Measurements from ENCODE around the gene TLL2.

Gene TLL2

DNA sequence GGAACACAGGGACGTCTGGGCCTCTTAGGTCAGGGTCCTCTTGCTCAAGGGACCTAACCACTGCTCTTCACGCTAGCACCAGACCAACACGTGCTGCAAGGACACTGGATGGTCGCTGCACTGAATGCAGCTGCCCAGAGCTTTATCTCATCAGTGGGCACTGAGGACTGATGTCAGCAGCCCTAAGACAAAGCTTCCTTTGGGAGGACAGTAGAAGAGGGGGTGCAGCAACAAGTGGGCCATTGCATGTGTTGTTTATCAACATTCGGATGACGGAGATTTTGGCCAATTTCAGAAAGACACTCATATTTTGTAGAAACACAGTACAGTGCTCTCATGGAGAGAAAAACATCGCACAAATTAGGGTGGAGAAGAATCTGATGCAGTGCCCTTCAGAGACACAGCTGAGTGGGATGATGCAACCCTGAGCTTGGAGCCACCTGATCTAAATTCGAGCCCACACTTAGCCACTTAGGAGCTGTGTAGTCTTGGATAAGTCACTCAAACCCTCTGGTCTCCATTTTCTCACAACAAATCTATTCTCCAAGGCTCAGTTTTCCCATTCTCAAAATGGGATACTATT, 156.6 kb downstream of the TLL2 start:
- no peak for DNase-seq

GRCh38 chr10:96352582-96352981, 161.1 kb downstream of the TLL2 start:
- no peak for DNase-seq

DNA sequence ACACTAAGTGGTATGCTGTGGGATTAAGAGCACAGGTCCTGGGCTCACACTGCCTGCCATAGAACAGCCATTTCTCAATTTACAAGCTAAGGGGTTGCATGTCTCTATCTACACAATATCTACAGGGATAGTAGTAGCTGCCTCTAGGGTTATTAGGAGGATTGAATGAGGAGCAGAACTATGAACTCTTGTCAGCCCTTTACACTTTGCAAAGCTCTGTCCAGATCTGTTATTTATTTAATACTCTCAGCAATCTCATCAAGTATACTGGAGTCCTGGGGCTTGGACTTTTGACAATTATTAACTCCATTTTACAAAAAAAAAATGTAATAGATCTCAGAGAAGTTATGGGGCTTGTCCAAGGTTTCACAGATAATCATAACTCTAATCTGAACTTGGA, 161.7 kb downstream of the TLL2 start:
- no peak for DNase-seq

- no peak for DNase-seq
Observed at GRCh38 chr10:96346295-96346694, 167.4 kb downstream of the TLL2 start.

DNA sequence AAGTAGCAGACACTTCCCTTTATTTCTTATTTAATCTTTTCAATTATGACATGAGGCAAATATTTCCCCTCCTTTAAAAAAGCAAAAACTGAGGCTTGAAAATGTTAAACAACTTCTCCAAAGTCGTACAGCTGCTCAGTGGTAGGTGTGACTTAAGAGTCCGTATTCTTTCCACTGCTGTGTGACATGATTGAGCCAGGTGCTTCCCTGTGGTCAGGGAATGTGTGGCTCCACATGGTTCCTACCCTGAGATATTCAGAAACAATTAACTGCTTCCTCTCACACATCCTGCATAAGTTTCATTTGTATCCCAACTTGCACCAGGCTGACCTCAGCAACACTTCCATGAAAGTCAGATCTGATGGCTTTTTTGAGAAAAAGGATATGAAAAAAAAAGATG, 168.5 kb downstream of the TLL2 start:
- no peak for DNase-seq

GRCh38 chr10:96344178-96344577, 169.5 kb downstream of the TLL2 start:
- no peak for DNase-seq

DNA sequence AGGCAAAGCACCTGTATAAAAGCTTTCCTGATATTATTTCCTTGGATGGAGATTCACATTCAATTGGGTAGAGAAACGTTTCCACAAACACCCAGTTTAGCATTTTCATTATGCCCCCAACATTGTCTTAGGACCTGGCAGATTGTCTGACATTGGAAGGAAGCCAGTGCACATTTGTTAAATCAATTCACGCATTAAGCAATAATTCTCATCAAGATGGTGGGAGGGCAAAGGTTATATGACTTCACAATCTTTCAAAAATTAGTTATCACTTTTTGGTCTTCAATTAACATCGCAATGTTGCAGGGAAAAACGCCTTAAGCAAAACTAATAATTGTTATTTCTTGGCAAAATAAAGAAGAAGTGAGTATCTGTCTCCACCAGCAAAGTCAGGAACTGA, 171.3 kb downstream of the TLL2 start:
- DNase-seq, result no peak

- DNase-seq, result no peak
Observed at GRCh38 chr10:96341219-96342182, 172.2 kb downstream of the TLL2 start.

- no peak for DNase-seq
Observed at GRCh38 chr10:96339956-96340904, 173.5 kb downstream of the TLL2 start.

- no peak for DNase-seq
Observed at GRCh38 chr10:96339383-96339782, 174.3 kb downstream of the TLL2 start.

- no peak for DNase-seq
Observed at GRCh38 chr10:96338279-96338925, 175.3 kb downstream of the TLL2 start.

DNA sequence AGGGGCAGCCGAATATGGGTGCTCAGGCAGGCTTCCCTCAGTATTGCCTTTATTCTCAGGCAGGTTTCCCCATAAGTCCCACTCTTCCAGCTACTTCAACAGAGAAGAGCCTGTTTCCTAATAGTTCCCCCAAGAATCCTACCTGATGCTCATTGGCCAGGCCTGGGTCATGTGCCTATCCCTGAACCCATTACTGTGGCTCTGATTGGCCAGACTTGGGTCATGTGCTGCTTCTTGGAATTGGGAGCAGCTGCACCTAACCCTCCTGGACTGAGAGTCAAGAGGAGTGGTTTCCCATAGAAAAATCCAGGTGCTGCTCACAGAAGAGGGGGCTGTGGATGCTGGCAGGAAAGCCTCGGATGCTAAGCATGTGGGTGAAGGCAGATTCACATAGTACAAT, 176.6 kb downstream of the TLL2 start:
- no peak for DNase-seq

GRCh38 chr10:96334616-96335526, 178.9 kb downstream of the TLL2 start:
- DNase-seq, result no peak

- DNase-seq, result no peak
Observed at GRCh38 chr10:96333101-96333500, 180.6 kb downstream of the TLL2 start.

GRCh38 chr10:96327462-96327861, 186.3 kb downstream of the TLL2 start:
- DNase-seq, result no peak

- no peak for DNase-seq
Observed at GRCh38 chr10:96325719-96326373, 187.9 kb downstream of the TLL2 start.

GRCh38 chr10:96324447-96324846, 189.3 kb downstream of the TLL2 start:
- no peak for DNase-seq

DNA sequence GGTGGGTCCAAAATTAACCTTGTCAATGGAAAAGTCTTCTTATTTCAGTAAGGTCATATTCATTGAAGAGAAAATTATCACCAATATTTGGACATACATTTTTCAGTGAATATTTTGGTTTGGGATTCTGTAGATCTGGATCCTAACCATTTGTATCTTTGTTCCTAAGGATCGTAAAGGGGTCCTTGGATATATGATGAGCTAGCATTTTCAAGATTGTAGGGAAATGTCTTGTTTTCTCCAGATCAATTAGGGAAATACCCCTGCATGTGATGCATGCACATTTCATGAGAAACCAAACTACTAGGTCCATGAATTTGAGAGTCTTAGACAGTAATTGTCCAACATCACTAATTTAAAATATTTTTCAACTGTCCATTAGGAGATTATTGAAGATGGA, 191.5 kb downstream of the TLL2 start:
- no peak for DNase-seq

DNA sequence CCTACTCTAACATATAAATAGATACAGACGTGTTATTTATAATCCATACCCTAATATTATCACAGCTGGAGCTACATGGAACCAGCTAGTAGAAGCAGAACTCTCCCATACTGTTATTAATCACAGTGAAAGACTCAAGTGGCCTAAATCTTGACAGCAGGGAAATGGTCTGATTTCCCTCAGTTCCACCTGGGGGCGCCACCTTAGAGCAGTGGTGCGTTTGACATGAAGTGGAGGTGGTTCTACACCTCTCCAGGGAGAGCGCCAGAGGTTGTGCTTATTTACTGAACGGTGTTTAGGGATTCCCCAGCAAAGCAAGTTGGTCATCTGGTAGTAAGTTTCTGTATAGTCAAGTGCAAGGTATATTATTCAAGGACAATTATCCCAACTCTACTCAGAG, 191.9 kb downstream of the TLL2 start:
- DNase-seq, result no peak

GRCh38 chr10:96319754-96320474, 193.8 kb downstream of the TLL2 start:
- DNase-seq, result no peak
